GM19467 (cell line): Measurements from ENCODE around the gene GM2A.

Experiments
- ATAC-seq: cut with Tn5 transposase; IDR thresholded peaks from one replicate; pipeline ENCODE4 v1.9.1; 2021; ENCODE audit warnings: mild to moderate bottlenecking, moderate library complexity; ENCODE audit not compliant: unreplicated experiment

Gene GM2A

GRCh38 chr5:151252762-151253604 is at the start of gene GM2A:
GM2A (plus strand) TSS chr5:151253185; CDS start chr5:151253217, 32 bp downstream.
- peak; percentile 79 for ATAC-seq

GRCh38 chr5:151204051-151204450 is 48.9 kb upstream of the GM2A start:
- no peak for ATAC-seq

- no peak for ATAC-seq
Measured at GRCh38 chr5:151205411-151205810, 47.6 kb upstream of the GM2A start.

GRCh38 chr5:151208481-151208914 is 44.5 kb upstream of the GM2A start:
- ATAC-seq: no peak

GRCh38 chr5:151212406-151212798 is 40.6 kb upstream of the GM2A start:
- no peak for ATAC-seq

GRCh38 chr5:151213803-151214613 is 39.0 kb upstream of the GM2A start:
- peak; percentile 80 for ATAC-seq

- peak; percentile 56 for ATAC-seq
Measured at GRCh38 chr5:151214614-151215545, 38.1 kb upstream of the GM2A start.

- no peak for ATAC-seq
Measured at GRCh38 chr5:151215546-151215880, 37.5 kb upstream of the GM2A start.

- ATAC-seq: no peak
Measured at GRCh38 chr5:151216781-151217180, 36.2 kb upstream of the GM2A start.

- ATAC-seq: no peak
Measured at GRCh38 chr5:151218177-151218576, 34.8 kb upstream of the GM2A start.

- no peak for ATAC-seq
Measured at GRCh38 chr5:151219138-151219537, 33.8 kb upstream of the GM2A start.

GRCh38 chr5:151219789-151220188 is 33.2 kb upstream of the GM2A start:
- no peak for ATAC-seq

- no peak for ATAC-seq
Measured at GRCh38 chr5:151221574-151221973, 31.4 kb upstream of the GM2A start.

GRCh38 chr5:151222054-151222789 is 30.8 kb upstream of the GM2A start:
- ATAC-seq: no peak

- ATAC-seq: peak; percentile 62
Measured at GRCh38 chr5:151222790-151223446, 30.1 kb upstream of the GM2A start.

- peak; percentile 69 for ATAC-seq
Measured at GRCh38 chr5:151223447-151224264, 29.3 kb upstream of the GM2A start, which contains the start of gene CCDC69. CCDC69 (minus strand) TSS chr5:151224092; CDS start chr5:151223970, 122 bp downstream.

- no peak for ATAC-seq
Measured at GRCh38 chr5:151224372-151224771, 28.6 kb upstream of the GM2A start.

GRCh38 chr5:151225071-151225470 is 27.9 kb upstream of the GM2A start:
- ATAC-seq: no peak

- no peak for ATAC-seq
Measured at GRCh38 chr5:151225475-151225874, 27.5 kb upstream of the GM2A start.
